GM12878 (cell line): ENCODE results near the gene SEC24C. TPM values are rescaled to one million over a fixed set of nuclear protein-coding genes. Genes with fewer than 3 reads are reported as not detected.

Experiments used
- ATF7 ChIP-seq: fragments of 450-650 bp; IDR thresholded peaks from 2 replicates; pipeline ENCODE4 v1.6.1; 2016; ENCODE audit warnings: low read depth, mild to moderate bottlenecking
- BCL11A ChIP-seq: IDR thresholded peaks from 2 replicates; pipeline ENCODE4 v1.6.1; 2011; ENCODE audit warnings: low read depth, low read length
- EED ChIP-seq: sonication (generic); IDR thresholded peaks from 2 replicates; pipeline ENCODE4 v1.6.1; 2016; ENCODE audit warnings: antibody characterized with exemption, low read depth
- FOXK2 ChIP-seq: fragments of 450-650 bp; IDR thresholded peaks from 2 replicates; pipeline ENCODE4 v1.6.1; 2017; ENCODE audit warnings: mild to moderate bottlenecking, moderate library complexity
- FOXM1 ChIP-seq: IDR thresholded peaks from 2 replicates; pipeline ENCODE4 v1.6.1; 2012; ENCODE audit warnings: low read depth, mild to moderate bottlenecking, inconsistent platforms, low read length, moderate library complexity
- HCFC1 ChIP-seq: fragments of 150-350 bp; IDR thresholded peaks from 2 replicates; pipeline ENCODE4 v1.6.1; 2014; ENCODE audit warnings: low read length
- HDAC6 ChIP-seq: fragments of 200-600 bp; sonication (generic); IDR thresholded peaks from one replicate; pipeline ENCODE4 v1.8.0; 2017; ENCODE audit warnings: antibody characterized with exemption; ENCODE audit not compliant: unreplicated experiment
- JUND ChIP-seq: IDR thresholded peaks from 2 replicates; pipeline ENCODE4 v1.6.1; 2012; ENCODE audit warnings: low read depth, mild to moderate bottlenecking, low read length, improper control_type of control experiment, moderate library complexity
- KDM1A ChIP-seq: fragments of 200-600 bp; sonication (generic); IDR thresholded peaks from 2 replicates; pipeline ENCODE4 v1.6.1; 2016; ENCODE audit warnings: borderline replicate concordance
- MEF2B ChIP-seq: fragments of 450-650 bp; IDR thresholded peaks from 2 replicates; pipeline ENCODE4 v1.6.1; 2018; ENCODE audit warnings: mild to moderate bottlenecking, moderate library complexity; ENCODE audit not compliant: partially characterized antibody, poor library complexity, severe bottlenecking
- MXI1 ChIP-seq: fragments of 150-350 bp; IDR thresholded peaks from 2 replicates; pipeline ENCODE4 v1.6.1; 2011; ENCODE audit warnings: low read depth, mild to moderate bottlenecking, inconsistent platforms, low read length, improper control_type of control experiment
- NR2C1 ChIP-seq: fragments of 450-650 bp; IDR thresholded peaks from 2 replicates; pipeline ENCODE4 v1.6.1; 2017; ENCODE audit warnings: antibody characterized with exemption, mild to moderate bottlenecking, moderate library complexity
- PKNOX1 ChIP-seq: fragments of 450-650 bp; IDR thresholded peaks from 2 replicates; pipeline ENCODE4 v1.6.1; 2016; ENCODE audit warnings: mild to moderate bottlenecking
- POLR2A ChIP-seq: IDR thresholded peaks from 2 replicates; pipeline ENCODE4 v1.6.1; 2011; ENCODE audit warnings: low read depth, mild to moderate bottlenecking, low read length
- POLR2AphosphoS2 ChIP-seq: IDR thresholded peaks from 2 replicates; pipeline ENCODE4 v1.6.1; 2011; ENCODE audit warnings: low read depth, mild to moderate bottlenecking, low read length, improper control_type of control experiment, moderate library complexity
- POLR2AphosphoS5 ChIP-seq: IDR thresholded peaks from 2 replicates; pipeline ENCODE4 v1.6.1; 2011; ENCODE audit warnings: mild to moderate bottlenecking, low read length, inconsistent platforms
- RAD51 ChIP-seq: fragments of 450-650 bp; IDR thresholded peaks from 2 replicates; pipeline ENCODE4 v1.6.1; 2016; ENCODE audit warnings: moderate library complexity, mild to moderate bottlenecking, inconsistent platforms
- RCOR1 ChIP-seq: conservative IDR thresholded peaks from 2 replicates; pipeline ENCODE4 v1.6.1; 2012; ENCODE audit warnings: low read depth, low read length, improper control_type of control experiment
- RELB ChIP-seq: fragments of 450-650 bp; IDR thresholded peaks from 2 replicates; pipeline ENCODE4 v1.6.1; 2017; ENCODE audit warnings: low read depth, mild to moderate bottlenecking, moderate library complexity
- RUNX3 ChIP-seq: IDR thresholded peaks from 2 replicates; pipeline ENCODE4 v1.6.1; 2012; ENCODE audit warnings: low read length, inconsistent platforms
- SIN3A ChIP-seq: IDR thresholded peaks from 2 replicates; pipeline ENCODE4 v1.6.1; 2012; ENCODE audit warnings: low read depth, low read length, improper control_type of control experiment
- SMAD1 ChIP-seq: fragments of 450-650 bp; IDR thresholded peaks from 2 replicates; pipeline ENCODE4 v1.6.1; 2018; ENCODE audit warnings: mild to moderate bottlenecking, low read depth; ENCODE audit not compliant: partially characterized antibody
- SMAD5 ChIP-seq: IDR thresholded peaks from 2 replicates; pipeline ENCODE4 v1.6.1; 2016; ENCODE audit warnings: antibody characterized with exemption, low read depth
- SPI1 ChIP-seq: IDR thresholded peaks from 2 replicates; pipeline ENCODE4 v1.6.1; 2011; ENCODE audit warnings: low read depth, mild to moderate bottlenecking, low read length, moderate library complexity, borderline replicate concordance; ENCODE audit not compliant: insufficient read depth
- TBL1XR1 ChIP-seq: IDR thresholded peaks from 2 replicates; pipeline ENCODE4 v1.6.1; 2012; ENCODE audit warnings: low read depth, low read length, improper control_type of control experiment
- TCF3 ChIP-seq: IDR thresholded peaks from 2 replicates; pipeline ENCODE4 v1.6.1; 2012; ENCODE audit warnings: low read depth, mild to moderate bottlenecking, low read length, borderline replicate concordance; ENCODE audit not compliant: insufficient read depth
- ZNF687 ChIP-seq: fragments of 450-650 bp; IDR thresholded peaks from 2 replicates; pipeline ENCODE4 v1.6.1; 2017; ENCODE audit warnings: mild to moderate bottlenecking, moderate library complexity
- ZZZ3 ChIP-seq: IDR thresholded peaks from 2 replicates; pipeline ENCODE4 v1.6.1; 2011; ENCODE audit warnings: low read depth; ENCODE audit not compliant: control insufficient read depth, insufficient read length
- polyA plus RNA-seq, 11 experiments: library from polyadenylated mRNA; depleted of rRNA in 4 of 11; unstranded in 6 of 11; stranded (reverse) in 5 of 11; fragments of >200 nt; fragmentation: Nextera tagmentation in 4 of 11; fragmentation: Illumina TruSeq in 1 of 11; extraction: Ambion mirVana in 4 of 11; extraction: Trizol in 1 of 11; gene quantifications; 1 replicate in 1 of 11; 2 replicates in 10 of 11; pipeline versions ENCODE4 v1.2.1 to v1.2.3, GENCODE V29; 2011 to 2016; ENCODE audit warnings: inconsistent platforms in 2 of 11, missing spikeins in 2 of 11, low read depth in 1 of 11
- total RNA-seq, 4 experiments: library from RNA; depleted of rRNA in 3 of 4; stranded (reverse); fragments of >200 nt in 3 of 4; fragmentation: Illumina TruSeq in 1 of 4; extraction: Trizol in 1 of 4; gene quantifications; 2 replicates each; pipeline versions ENCODE4 v1.2.1 to v1.2.3, GENCODE V29; 2013 to 2021

SEC24C gene
- total and polyA plus RNA-seq, 10 of the 15 experiments (the other 5 are each of a cell fraction or from before 2014, with no cell fraction given), result 12.7 to 117 (median 73.8) TPM

GRCh38 chr10:73759512-73760115 lies 15.4 kb downstream of the SEC24C start (continued):
- TF ChIP-seq MEF2B (peak; percentile 57), FOXK2 (no peak), RUNX3 (peak; percentile 34; the same call in 1 of the 2 replicates), KDM1A (no peak), PKNOX1 (peak; percentile 52; the same call in 1 of the 2 replicates), TCF3 (peak; percentile 88), SMAD1 (no peak), POLR2AphosphoS2 (no peak), POLR2A (no peak), TBL1XR1 (no peak), POLR2AphosphoS5 (no peak; the same call in 1 of the 2 replicates), HDAC6 (no peak), MXI1 (no peak), ZZZ3 (no peak), RCOR1 (no peak), ATF7 (peak; percentile 19; the same call in 1 of the 2 replicates), HCFC1 (no peak), SIN3A (no peak), SMAD5 (no peak), FOXM1 (no peak), NR2C1 (no peak), BCL11A (no peak), SPI1 (peak; percentile 69; the same call in 1 of the 2 replicates), RELB (no peak), ZNF687 (no peak), EED (no peak), JUND (no peak), RAD51 (no peak)
